ENCODE data around the gene RIN2.

Gene RIN2

GRCh38 chr20:19767070-19767469 lies 9.0 kb downstream of the RIN2 start:
- ATAC-seq: no peak
- TF ChIP-seq OSR1 (CRISPR knock-in tag; IDR thresholded peaks at IDR 0.05) (no peak), ISL1 (CRISPR knock-in tag; IDR thresholded peaks at IDR 0.05) (no peak), SNAI2 (CRISPR knock-in tag; IDR thresholded peaks at IDR 0.05) (no peak), POU6F1 (CRISPR knock-in tag; IDR thresholded peaks at IDR 0.05; ENCODE audit: borderline replicate concordance, low read depth) (no peak), ARNTL (CRISPR knock-in tag; IDR thresholded peaks at IDR 0.05; ENCODE audit: borderline replicate concordance, low read depth) (no peak), ZNF8 (CRISPR knock-in tag; IDR thresholded peaks at IDR 0.05) (no peak), TCF4 (CRISPR knock-in tag; IDR thresholded peaks at IDR 0.05; ENCODE audit: borderline replicate concordance) (no peak), ZFP30 (CRISPR knock-in tag; IDR thresholded peaks at IDR 0.05) (no peak), ESRRG (CRISPR knock-in tag; IDR thresholded peaks at IDR 0.05) (no peak), ZNF70 (CRISPR knock-in tag; IDR thresholded peaks at IDR 0.05) (no peak), TOX (CRISPR knock-in tag; IDR thresholded peaks at IDR 0.05; ENCODE audit: borderline replicate concordance) (no peak), ZFP3 (CRISPR knock-in tag; IDR thresholded peaks at IDR 0.05) (no peak), ZNF565 (CRISPR knock-in tag; conservative IDR thresholded peaks at IDR 0.05; ENCODE audit: low read depth) (no peak), CREB5 (CRISPR knock-in tag; IDR thresholded peaks at IDR 0.05; ENCODE audit: low read depth) (no peak), PATZ1 (CRISPR knock-in tag; IDR thresholded peaks at IDR 0.05; ENCODE audit: borderline replicate concordance) (no peak), GLIS3 (CRISPR knock-in tag; IDR thresholded peaks at IDR 0.05) (no peak), CSRNP3 (CRISPR knock-in tag; IDR thresholded peaks at IDR 0.05) (no peak), PPARA (CRISPR knock-in tag; IDR thresholded peaks at IDR 0.05; ENCODE audit: borderline replicate concordance) (no peak), CSDC2 (CRISPR knock-in tag; IDR thresholded peaks at IDR 0.05) (no peak)

GRCh38 chr20:19768325-19768842 lies 10.3 kb downstream of the RIN2 start:
- no peak for ATAC-seq

More at GRCh38 chr20:19768325-19768842, 10.3 kb downstream of the RIN2 start:
- TF ChIP-seq GLIS3 (CRISPR knock-in tag; IDR thresholded peaks at IDR 0.05): no peak
- no peak for TF ChIP-seq ZFP30 (CRISPR knock-in tag; IDR thresholded peaks at IDR 0.05)
- TF ChIP-seq OSR1 (CRISPR knock-in tag; IDR thresholded peaks at IDR 0.05): no peak
- TF ChIP-seq ZNF70 (CRISPR knock-in tag; IDR thresholded peaks at IDR 0.05): no peak
- TF ChIP-seq POU6F1 (CRISPR knock-in tag; IDR thresholded peaks at IDR 0.05; ENCODE audit: borderline replicate concordance, low read depth): no peak
- no peak for TF ChIP-seq TOX (CRISPR knock-in tag; IDR thresholded peaks at IDR 0.05; ENCODE audit: borderline replicate concordance)
- TF ChIP-seq PPARA (CRISPR knock-in tag; IDR thresholded peaks at IDR 0.05; ENCODE audit: borderline replicate concordance): no peak
- TF ChIP-seq TSHZ2 (CRISPR knock-in tag; IDR thresholded peaks at IDR 0.05): no peak
- no peak for TF ChIP-seq ARNTL (CRISPR knock-in tag; IDR thresholded peaks at IDR 0.05; ENCODE audit: borderline replicate concordance, low read depth)
- no peak for TF ChIP-seq ZC3H10 (CRISPR knock-in tag; IDR thresholded peaks at IDR 0.05)
- TF ChIP-seq SNAI2 (CRISPR knock-in tag; IDR thresholded peaks at IDR 0.05): no peak
- no peak for TF ChIP-seq ZNF565 (CRISPR knock-in tag; conservative IDR thresholded peaks at IDR 0.05; ENCODE audit: low read depth)
- no peak for TF ChIP-seq ISL1 (CRISPR knock-in tag; IDR thresholded peaks at IDR 0.05)
- TF ChIP-seq ZFP3 (CRISPR knock-in tag; IDR thresholded peaks at IDR 0.05): no peak
- TF ChIP-seq CREB5 (CRISPR knock-in tag; IDR thresholded peaks at IDR 0.05; ENCODE audit: low read depth): no peak
- TF ChIP-seq PATZ1 (CRISPR knock-in tag; IDR thresholded peaks at IDR 0.05; ENCODE audit: borderline replicate concordance): no peak
- no peak for TF ChIP-seq BACH2 (CRISPR knock-in tag; IDR thresholded peaks at IDR 0.05; ENCODE audit: borderline replicate concordance)
- no peak for TF ChIP-seq RARB (CRISPR knock-in tag; IDR thresholded peaks at IDR 0.05)
- TF ChIP-seq ZNF8 (CRISPR knock-in tag; IDR thresholded peaks at IDR 0.05): no peak
- no peak for TF ChIP-seq TCF4 (CRISPR knock-in tag; IDR thresholded peaks at IDR 0.05; ENCODE audit: borderline replicate concordance)

Measured in SK-N-SH treated with all-trans-retinoic acid at 6 μM for 48 hours (cell line).